SK-N-SH treated with all-trans-retinoic acid at 6 μM for 48 hours (cell line): Measurements from ENCODE around the gene PITPNC1.

ENCODE experiments used
- ISL1 ChIP-seq: fragments of 250-450 bp; sonication (Bioruptor Pico); IDR thresholded peaks from 2 replicates; pipeline ENCODE4 v2.1.2; 2022; ENCODE audit warnings: mild to moderate bottlenecking, moderate library complexity
- ZNF565 ChIP-seq: fragments of 450-650 bp; formaldehyde crosslinking; conservative IDR thresholded peaks from 2 replicates; pipeline ENCODE4 v1.5.0; 2020; ENCODE audit warnings: low read depth, mild to moderate bottlenecking, moderate library complexity
- TF ChIP-seq, protein P1 (sequence below): fragments of 250-450 bp; sonication (Bioruptor Pico); IDR thresholded peaks from 2 replicates; pipeline ENCODE4 v1.5.1; 2020; ENCODE audit warnings: low read depth, mild to moderate bottlenecking, moderate library complexity

DNA sequence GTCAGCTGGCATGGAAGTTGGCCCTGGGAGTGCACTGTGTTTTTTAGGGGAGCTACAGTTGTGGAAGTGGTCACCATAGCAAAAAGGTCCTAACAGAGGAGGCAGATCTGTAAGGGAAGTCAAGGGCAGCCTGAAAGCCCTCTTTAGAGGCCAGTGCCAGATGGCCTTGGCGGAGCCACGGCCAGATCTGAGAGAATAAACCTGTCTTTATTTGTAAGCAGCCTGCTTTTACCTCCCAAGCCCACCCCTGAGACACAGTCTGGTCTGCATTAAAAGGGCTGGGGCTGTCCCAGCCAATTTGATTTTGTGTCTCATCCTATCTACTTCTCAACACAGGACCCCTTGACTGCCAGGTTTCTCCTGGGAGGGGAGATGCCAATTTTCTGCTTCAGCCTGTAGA lies 289.6 kb downstream of the PITPNC1 start:
- TF ChIP-seq, protein P1, sequence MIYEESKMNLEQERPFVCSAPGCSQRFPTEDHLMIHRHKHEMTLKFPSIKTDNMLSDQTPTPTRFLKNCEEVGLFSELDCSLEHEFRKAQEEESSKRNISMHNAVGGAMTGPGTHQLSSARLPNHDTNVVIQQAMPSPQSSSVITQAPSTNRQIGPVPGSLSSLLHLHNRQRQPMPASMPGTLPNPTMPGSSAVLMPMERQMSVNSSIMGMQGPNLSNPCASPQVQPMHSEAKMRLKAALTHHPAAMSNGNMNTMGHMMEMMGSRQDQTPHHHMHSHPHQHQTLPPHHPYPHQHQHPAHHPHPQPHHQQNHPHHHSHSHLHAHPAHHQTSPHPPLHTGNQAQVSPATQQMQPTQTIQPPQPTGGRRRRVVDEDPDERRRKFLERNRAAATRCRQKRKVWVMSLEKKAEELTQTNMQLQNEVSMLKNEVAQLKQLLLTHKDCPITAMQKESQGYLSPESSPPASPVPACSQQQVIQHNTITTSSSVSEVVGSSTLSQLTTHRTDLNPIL (CRISPR knock-in tag): no peak
- TF ChIP-seq ZNF565 (CRISPR knock-in tag) (no peak), ISL1 (no peak)
